Measurements from ENCODE around the gene CNPY4.
A peak's percentile ranks its signal among the peaks of the same experiment; 100 is the strongest.
"Not testable (repeated sequence)": the region's sequence is repeated elsewhere in the genome, so short reads cannot be mapped to it uniquely, and the experiment has no call there.

Gene CNPY4

GRCh38 chr7:100119970-100120732 is 717 bp downstream of the CNPY4 start:
- DNase-seq, result peak; percentile 70

DNA sequence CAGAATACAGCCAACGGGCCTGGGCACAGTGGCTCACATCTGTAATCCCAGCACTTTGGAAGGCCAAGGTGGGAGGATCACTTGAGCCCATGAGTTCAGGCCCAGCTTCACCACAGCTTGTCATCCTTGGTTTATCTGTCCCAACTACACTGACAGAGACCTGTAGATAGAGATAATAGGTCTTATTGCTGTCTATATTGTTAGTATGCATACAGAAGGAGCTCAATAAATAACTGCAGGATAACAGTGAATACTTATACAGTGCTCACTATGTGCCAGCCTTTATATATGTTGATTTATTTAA is 1.3 kb downstream of the CNPY4 start:
- DNase-seq, result no peak

DNA sequence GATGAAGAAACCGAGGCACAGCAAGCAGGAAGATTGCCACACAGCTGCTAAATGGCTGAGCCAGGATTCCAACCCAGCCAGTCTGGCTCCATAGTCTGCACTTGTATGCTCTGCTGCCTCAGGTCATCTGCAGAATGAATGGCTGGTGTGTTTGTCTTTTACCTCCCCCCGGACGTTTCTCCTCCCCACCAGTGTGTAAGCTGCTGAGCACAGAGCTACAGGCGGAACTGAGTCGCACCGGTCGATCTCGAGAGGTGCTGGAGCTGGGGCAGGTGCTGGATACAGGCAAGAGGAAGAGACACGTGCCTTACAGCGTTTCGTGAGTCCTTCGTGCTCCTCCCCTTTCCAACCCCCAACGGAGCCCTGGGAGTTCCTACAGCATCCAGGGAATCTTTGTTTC is 2.6 kb downstream of the CNPY4 start:
- no peak for DNase-seq

DNA sequence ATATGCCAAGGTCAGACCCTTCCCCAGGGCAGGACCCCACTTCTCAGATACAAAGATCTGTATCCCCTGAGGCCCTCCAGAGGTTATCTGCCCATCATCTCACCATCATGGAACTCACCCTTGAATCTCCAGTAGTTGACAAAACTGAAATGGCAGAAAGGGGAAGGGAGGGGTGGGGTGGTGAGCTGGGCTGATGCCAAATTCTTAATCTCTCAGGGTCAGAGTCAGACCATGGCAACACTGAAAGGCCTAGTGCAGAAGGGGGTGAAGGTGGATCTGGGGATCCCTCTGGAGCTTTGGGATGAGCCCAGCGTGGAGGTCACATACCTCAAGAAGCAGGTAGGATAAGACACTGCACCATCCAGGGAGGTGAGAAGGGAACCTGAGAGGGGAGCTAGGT is 3.1 kb downstream of the CNPY4 start:
- DNase-seq, result no peak

DNA sequence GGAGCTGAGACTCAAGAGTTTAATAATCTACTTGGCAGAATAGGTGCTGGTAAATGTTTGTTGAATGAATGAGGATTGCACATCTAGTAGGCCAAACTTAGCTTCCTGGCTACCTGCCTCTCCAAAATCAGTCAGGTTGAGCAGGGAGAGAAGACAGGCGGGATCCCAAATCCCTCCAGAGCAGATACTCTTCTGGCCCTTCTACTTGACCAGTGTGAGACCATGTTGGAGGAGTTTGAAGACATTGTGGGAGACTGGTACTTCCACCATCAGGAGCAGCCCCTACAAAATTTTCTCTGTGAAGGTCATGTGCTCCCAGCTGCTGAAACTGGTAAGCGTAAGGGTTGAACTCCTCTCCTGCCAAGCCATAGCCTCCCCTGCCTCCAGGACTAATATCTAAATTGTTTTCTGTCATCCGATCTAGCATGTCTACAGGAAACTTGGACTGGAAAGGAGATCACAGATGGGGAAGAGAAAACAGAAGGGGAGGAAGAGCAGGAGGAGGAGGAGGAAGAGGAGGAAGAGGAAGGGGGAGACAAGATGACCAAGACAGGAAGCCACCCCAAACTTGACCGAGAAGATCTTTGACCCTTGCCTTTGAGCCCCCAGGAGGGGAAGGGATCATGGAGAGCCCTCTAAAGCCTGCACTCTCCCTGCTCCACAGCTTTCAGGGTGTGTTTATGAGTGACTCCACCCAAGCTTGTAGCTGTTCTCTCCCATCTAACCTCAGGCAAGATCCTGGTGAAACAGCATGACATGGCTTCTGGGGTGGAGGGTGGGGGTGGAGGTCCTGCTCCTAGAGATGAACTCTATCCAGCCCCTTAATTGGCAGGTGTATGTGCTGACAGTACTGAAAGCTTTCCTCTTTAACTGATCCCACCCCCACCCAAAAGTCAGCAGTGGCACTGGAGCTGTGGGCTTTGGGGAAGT is 5.1 kb downstream of the CNPY4 start:
- no peak for DNase-seq

DNA sequence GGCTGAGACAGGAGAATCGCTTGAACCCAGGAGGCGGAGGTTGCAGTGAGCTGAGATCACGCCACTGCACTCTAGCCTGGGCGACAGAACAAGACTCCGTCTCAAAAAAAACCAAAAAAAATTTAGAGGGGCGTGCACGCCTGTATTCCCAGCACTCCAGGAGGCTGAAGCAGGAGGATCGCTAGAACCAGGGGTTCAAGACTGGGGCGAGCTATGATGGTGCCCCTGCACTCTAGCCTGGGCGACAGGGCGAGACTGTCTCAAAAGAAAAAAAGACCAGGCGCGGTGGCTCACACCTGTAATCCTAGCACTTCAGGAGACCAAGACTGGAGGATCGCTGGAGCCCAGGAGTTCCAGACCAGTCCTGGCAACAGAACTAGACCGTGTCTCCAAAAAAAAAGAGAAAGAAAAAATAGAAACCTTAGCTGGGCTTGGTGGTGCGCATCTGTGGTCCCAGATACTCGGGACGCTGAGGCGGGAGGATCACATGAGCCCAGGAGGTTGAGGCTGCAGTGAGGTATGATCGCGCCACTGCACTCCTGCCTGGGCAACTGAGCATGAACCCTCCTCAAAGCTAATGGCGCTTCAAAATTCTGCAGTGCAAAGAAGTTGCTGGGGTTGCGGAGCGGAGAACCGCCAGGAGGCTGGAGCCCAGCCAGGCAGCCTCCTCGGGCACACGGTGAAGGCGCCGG is 7.0 kb downstream of the CNPY4 start:
- no peak for DNase-seq

DNA sequence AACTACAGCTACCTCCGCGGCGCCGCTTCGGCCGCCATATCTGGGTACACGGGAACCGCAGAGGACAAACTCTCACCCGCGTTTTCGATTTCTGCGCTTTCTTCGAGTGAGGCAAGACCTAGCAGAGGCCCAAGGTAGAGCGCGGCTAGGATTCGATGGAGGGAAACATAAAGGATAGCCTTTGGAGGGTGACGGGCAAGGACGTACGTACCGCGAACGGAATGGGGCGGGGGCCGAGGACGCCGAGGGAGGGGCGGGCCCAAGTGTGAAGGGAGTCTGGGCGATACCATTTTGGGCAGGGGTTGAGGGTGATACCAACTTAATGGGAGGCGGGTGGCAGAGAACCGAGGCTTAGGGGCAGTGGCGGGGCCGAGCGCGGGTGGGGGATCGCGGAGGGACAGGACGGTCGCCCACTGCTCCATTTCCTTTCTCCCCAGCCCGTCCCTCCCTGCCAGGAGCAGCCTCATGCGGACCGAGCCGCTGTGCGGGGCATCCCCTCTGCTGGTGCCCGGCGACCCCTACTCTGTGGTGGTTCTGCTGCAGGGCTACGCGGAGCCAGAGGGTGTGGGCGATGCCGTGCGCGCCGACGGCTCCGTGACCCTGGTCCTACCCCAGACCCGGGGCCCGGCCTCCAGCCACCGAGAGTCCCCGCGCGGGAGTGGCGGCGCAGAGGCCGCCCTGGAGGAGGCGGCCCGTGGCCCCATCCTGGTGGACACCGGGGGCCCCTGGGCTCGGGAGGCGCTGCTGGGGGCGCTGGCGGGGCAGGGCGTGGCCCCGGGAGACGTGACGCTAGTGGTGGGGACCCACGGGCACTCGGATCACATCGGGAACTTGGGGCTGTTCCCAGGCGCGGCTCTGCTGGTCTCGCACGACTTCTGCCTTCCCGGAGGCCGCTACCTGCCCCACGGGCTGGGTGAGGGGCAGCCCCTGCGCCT is 7.8 kb downstream of the CNPY4 start, which contains the start of gene MBLAC1:
TSS of gene MBLAC1 (plus strand) at position 37 of the 935 bp plus-strand sequence. CDS start at position 466, 429 bp downstream.
- peak; percentile 94 for DNase-seq

DNA sequence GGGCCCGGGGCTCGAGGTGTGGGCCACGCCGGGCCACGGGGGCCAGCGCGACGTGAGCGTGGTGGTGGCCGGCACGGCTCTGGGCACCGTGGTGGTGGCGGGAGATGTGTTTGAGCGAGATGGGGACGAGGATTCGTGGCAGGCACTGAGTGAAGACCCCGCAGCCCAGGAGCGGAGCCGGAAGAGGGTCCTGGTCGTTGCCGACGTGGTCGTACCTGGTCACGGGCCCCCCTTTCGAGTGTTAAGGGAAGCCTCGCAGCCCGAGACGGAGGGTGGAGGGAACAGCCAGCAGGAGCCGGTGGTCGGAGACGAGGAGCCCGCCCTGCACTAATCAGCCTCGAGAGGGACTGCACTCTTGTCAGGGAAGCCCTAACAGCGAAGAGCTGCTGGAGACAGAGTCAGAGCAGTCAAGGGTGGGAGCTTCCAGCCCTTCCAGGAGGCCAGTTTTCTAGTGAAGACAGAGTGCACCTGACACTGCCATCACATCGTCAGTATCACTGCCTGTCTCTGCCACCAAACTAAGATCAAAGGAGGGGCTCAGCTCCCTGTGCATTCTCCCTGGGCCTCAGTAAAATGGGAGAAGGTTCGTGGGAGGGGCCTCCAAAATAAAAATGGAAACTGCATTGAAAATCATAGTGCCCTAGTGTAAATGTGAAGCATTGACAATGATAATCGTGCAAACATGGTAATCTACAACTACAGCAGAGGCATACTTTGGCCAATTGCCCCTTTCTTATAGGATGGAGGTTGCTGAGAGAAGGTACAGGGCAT is 8.6 kb downstream of the CNPY4 start:
- DNase-seq, result no peak

GRCh38 chr7:100128637-100128963 is 9.2 kb downstream of the CNPY4 start:
- DNase-seq, result no peak

DNA sequence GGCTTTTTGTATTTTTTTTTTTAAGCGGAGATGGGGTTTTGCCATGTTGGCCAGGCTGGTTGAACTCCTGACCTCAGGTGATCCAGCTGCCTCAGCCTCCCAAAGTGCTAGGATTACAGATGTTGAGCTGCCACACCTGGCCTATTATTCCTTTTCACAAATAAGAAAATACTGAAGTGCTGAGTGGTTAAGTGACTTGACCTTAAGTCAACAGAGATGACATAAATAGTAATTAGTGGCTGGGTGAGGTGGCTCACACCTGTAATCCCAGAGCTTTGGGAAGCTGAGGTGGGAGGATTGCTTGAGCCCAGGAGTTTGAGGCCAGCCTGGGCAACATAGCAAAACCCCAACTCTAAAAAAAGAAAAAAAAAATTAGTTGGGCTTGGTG is 10.8 kb downstream of the CNPY4 start:
- DNase-seq, result not testable (repeated sequence)

GRCh38 chr7:100130608-100131453 is 11.4 kb downstream of the CNPY4 start:
- peak; percentile 54 for DNase-seq

- DNase-seq, result no peak
Measured at GRCh38 chr7:100132126-100132525, 12.7 kb downstream of the CNPY4 start.

DNA sequence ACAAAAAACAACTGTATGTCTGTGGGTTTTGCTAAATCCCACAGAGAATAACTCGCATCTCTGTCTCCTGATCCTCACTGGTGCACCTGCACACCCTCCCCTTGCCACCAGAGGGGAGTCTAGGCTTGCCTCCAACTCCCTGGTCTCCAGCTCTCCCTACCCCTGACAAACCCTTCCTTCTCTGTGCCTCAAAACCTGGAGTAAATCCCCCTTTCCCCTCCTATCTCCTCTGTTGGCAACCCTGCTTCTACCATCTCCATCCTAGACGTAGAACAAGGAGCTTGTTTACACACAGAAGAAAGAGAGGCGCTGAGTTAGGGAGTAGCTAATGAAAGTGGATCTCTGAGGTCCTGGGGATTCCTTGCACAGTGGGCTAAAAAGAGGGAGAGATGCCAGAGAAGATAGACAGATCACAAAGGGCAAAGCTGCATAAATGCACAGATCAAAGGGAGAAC is 13.3 kb downstream of the CNPY4 start:
- peak; percentile 63 for DNase-seq

GRCh38 chr7:100137851-100138760 is 18.7 kb downstream of the CNPY4 start:
- DNase-seq, result no peak

DNA sequence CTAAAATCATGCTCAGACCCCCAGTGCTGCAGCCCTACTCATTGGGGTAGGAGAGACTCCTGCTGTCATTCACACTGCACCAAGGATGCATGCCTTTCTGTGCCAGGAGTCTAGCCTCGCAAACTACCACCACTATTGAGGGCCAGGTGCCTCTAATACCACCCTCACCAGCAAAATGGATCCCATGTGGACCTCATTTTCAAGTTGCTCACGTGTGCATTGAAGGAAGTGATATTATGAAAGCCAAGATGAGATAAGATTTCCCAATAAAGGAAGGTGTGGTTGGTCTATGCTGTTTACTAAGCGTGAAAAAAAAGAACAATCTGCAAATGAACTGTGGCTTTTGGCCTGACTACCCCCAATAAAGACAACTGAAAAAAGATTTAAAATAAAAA is 22.1 kb downstream of the CNPY4 start:
- DNase-seq, result no peak

DNA sequence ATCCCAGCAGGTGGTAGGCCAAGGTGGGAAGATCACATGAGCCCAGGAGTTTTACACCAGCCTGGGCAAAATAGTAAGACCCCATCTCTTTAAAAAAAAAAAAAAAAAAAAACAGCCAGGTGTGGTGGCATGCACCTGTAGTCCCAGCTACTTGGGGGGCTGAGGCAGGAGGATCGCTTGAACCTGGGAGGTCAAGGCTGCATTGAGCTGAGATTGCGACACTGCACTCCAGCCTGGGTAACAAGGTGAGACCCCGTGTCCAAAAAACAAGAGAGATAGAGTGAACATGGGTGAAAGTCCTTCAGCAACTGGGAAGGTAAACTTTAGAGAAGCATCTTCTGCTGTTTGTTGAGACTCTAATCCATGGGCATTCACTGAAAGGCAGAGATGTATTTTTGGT is 23.0 kb downstream of the CNPY4 start:
- DNase-seq, result no peak

DNA sequence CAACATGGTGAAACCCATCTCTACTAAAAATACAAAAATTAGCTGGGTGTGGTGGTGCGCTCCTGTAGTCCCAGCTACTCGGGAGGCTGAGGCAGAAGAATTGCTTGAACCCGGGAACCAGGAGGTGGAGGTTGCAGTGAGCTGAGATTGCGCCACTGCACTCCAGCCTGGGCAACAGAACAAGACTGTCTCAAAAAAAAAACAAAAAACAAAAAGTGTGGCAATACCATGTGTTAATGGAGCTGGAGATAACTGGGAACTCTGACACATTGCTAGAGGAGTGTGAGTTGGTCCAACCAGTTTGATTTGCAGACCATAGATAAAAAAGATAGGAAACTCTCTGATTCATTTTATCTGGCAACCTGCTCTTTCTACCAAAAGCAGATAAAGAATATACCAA is 26.9 kb downstream of the CNPY4 start:
- not testable (repeated sequence) for DNase-seq

DNA sequence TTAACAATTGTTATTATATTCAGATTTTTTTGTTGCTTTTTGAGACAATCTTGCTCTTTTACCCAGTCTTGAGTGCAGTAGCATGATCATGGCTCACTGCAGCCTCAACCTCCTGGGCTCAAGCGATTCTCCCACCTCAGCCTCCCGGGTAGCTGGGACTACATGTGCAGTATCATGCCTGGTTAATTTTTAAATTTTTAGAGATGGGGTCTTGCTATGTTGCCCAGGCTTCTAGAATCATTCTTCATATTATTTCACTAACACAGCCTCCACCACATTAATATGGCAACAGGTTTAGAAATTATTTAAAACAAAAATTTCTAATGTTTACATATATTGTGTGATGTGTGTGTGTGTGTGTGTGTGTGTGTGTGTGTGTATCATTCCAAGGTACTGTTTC is 27.8 kb downstream of the CNPY4 start:
- DNase-seq, result no peak

DNA sequence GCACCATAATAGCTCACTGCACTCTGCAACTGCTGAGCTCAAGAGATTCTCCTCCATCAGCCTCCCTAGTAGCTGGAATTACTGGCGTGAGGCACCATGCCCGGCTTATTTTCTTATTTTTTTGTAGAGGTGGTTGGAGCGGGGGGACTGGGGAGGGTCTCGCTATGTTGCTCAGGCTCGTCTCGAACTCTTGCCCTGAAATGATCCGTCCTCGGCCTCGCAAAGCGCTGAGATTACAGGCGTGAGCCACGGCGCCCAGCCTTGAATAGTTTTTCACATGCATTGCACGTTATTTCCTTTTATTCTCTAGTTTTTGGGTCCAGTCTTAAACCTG is 28.8 kb downstream of the CNPY4 start:
- no peak for DNase-seq

All from fibroblast of skin of scalp (primary cell).